SK-N-SH treated with all-trans-retinoic acid at 6 μM for 48 hours (cell line): Measurements from ENCODE around the gene PRM3.

Experiments
- ATAC-seq: fragments of 200-7000 bp; cut with Tn5 transposase; 3 replicates; pipeline ENCODE4 v1.9.1; 2020; ENCODE audit warnings: mild to moderate bottlenecking, moderate library complexity
- BACH2 ChIP-seq: fragments of 250-450 bp; sonication (Bioruptor Pico); IDR thresholded peaks from 2 replicates; pipeline ENCODE4 v1.9.0; 2021; ENCODE audit warnings: mild to moderate bottlenecking, borderline replicate concordance
- CREB5 ChIP-seq: fragments of 250-450 bp; sonication (Bioruptor Pico); IDR thresholded peaks from 2 replicates; pipeline ENCODE4 v1.5.1; 2020; ENCODE audit warnings: low read depth, mild to moderate bottlenecking, moderate library complexity
- CSDC2 ChIP-seq: fragments of 250-450 bp; sonication (Bioruptor Pico); IDR thresholded peaks from 2 replicates; pipeline ENCODE4 v1.5.0; 2020; ENCODE audit warnings: mild to moderate bottlenecking, moderate library complexity
- CSRNP3 ChIP-seq: fragments of 250-450 bp; sonication (Bioruptor Pico); IDR thresholded peaks from 2 replicates; pipeline ENCODE4 v1.5.1; 2021; ENCODE audit warnings: mild to moderate bottlenecking, moderate library complexity
- ESRRG ChIP-seq: fragments of 250-450 bp; sonication (Bioruptor Pico); IDR thresholded peaks from 2 replicates; pipeline ENCODE4 v1.6.1; 2021; ENCODE audit warnings: mild to moderate bottlenecking
- GLIS3 ChIP-seq: fragments of 250-450 bp; sonication (Bioruptor Pico); IDR thresholded peaks from 2 replicates; pipeline ENCODE4 v1.5.0; 2020; ENCODE audit warnings: mild to moderate bottlenecking, moderate library complexity
- ISL1 ChIP-seq: fragments of 250-450 bp; sonication (Bioruptor Pico); IDR thresholded peaks from 2 replicates; pipeline ENCODE4 v2.1.2; 2022; ENCODE audit warnings: mild to moderate bottlenecking, moderate library complexity
- PATZ1 ChIP-seq: fragments of 250-450 bp; sonication (Bioruptor Pico); IDR thresholded peaks from 2 replicates; pipeline ENCODE4 v1.8.0; 2020; ENCODE audit warnings: mild to moderate bottlenecking, moderate library complexity, borderline replicate concordance
- POU6F1 ChIP-seq: fragments of 250-450 bp; sonication (Bioruptor Pico); IDR thresholded peaks from 2 replicates; pipeline ENCODE4 v1.8.0; 2021; ENCODE audit warnings: low read depth, mild to moderate bottlenecking, moderate library complexity, borderline replicate concordance
- PPARA ChIP-seq: fragments of 250-450 bp; sonication (Bioruptor Pico); IDR thresholded peaks from 2 replicates; pipeline ENCODE4 v1.5.0; 2020; ENCODE audit warnings: mild to moderate bottlenecking, borderline replicate concordance
- RARB ChIP-seq: fragments of 250-450 bp; sonication (Bioruptor Pico); IDR thresholded peaks from 2 replicates; pipeline ENCODE4 v1.8.0; 2021; ENCODE audit warnings: mild to moderate bottlenecking, moderate library complexity
- SNAI2 ChIP-seq: fragments of 250-450 bp; sonication (Bioruptor Pico); IDR thresholded peaks from 2 replicates; pipeline ENCODE4 v1.5.0; 2020; ENCODE audit warnings: mild to moderate bottlenecking, moderate library complexity
- TCF4 ChIP-seq: fragments of 250-450 bp; sonication (Bioruptor Pico); IDR thresholded peaks from 2 replicates; pipeline ENCODE4 v1.8.0; 2021; ENCODE audit warnings: mild to moderate bottlenecking, moderate library complexity, borderline replicate concordance
- TOX ChIP-seq: fragments of 250-450 bp; sonication (Bioruptor Pico); IDR thresholded peaks from 2 replicates; pipeline ENCODE4 v1.8.0; 2021; ENCODE audit warnings: mild to moderate bottlenecking, moderate library complexity, borderline replicate concordance
- TSHZ2 ChIP-seq: fragments of 250-450 bp; sonication (Bioruptor Pico); IDR thresholded peaks from 2 replicates; pipeline ENCODE4 v1.5.0; 2020; ENCODE audit warnings: mild to moderate bottlenecking, moderate library complexity
- ZC3H10 ChIP-seq: fragments of 250-450 bp; sonication (Bioruptor Pico); IDR thresholded peaks from 2 replicates; pipeline ENCODE4 v1.5.1; 2021; ENCODE audit warnings: mild to moderate bottlenecking, moderate library complexity
- ZFP3 ChIP-seq: fragments of 250-450 bp; sonication (Bioruptor Pico); IDR thresholded peaks from 2 replicates; pipeline ENCODE4 v1.5.0; 2020; ENCODE audit warnings: mild to moderate bottlenecking, moderate library complexity
- ZFP30 ChIP-seq: fragments of 450-650 bp; formaldehyde crosslinking; IDR thresholded peaks from 2 replicates; pipeline ENCODE4 v1.5.0; 2022; ENCODE audit warnings: mild to moderate bottlenecking, moderate library complexity
- ZNF565 ChIP-seq: fragments of 450-650 bp; formaldehyde crosslinking; conservative IDR thresholded peaks from 2 replicates; pipeline ENCODE4 v1.5.0; 2020; ENCODE audit warnings: low read depth, mild to moderate bottlenecking, moderate library complexity
- ZNF70 ChIP-seq: fragments of 450-650 bp; formaldehyde crosslinking; IDR thresholded peaks from 2 replicates; pipeline ENCODE4 v1.5.0; 2020; ENCODE audit warnings: mild to moderate bottlenecking, moderate library complexity
- ZNF8 ChIP-seq: fragments of 450-650 bp; formaldehyde crosslinking; IDR thresholded peaks from 2 replicates; pipeline ENCODE4 v1.5.0; 2020; ENCODE audit warnings: mild to moderate bottlenecking, moderate library complexity

The PRM3 gene

GRCh38 chr16:11224894-11225676 is 48.3 kb downstream of the PRM3 start:
- TF ChIP-seq POU6F1 (CRISPR knock-in tag) (no peak), CSRNP3 (CRISPR knock-in tag) (no peak), ISL1 (CRISPR knock-in tag) (no peak), PATZ1 (no peak), ZNF8 (CRISPR knock-in tag) (no peak), ESRRG (CRISPR knock-in tag) (no peak), ZC3H10 (CRISPR knock-in tag) (no peak), CSDC2 (CRISPR knock-in tag) (no peak), TOX (no peak), GLIS3 (CRISPR knock-in tag) (no peak), RARB (no peak), ZFP30 (no peak)
- no peak for ATAC-seq

GRCh38 chr16:11224096-11224893 is 49.1 kb downstream of the PRM3 start:
- ATAC-seq, result no peak
- TF ChIP-seq ZC3H10 (CRISPR knock-in tag), result no peak
- no peak for TF ChIP-seq RARB
- TF ChIP-seq GLIS3 (CRISPR knock-in tag), result no peak
- TF ChIP-seq ZFP3 (CRISPR knock-in tag), result no peak
- TF ChIP-seq ESRRG (CRISPR knock-in tag), result no peak
- no peak for TF ChIP-seq TOX
- no peak for TF ChIP-seq ZNF8 (CRISPR knock-in tag)
- no peak for TF ChIP-seq PPARA (CRISPR knock-in tag)
- no peak for TF ChIP-seq ZNF70
- TF ChIP-seq BACH2, result no peak
- TF ChIP-seq SNAI2 (CRISPR knock-in tag), result no peak
- TF ChIP-seq CSRNP3 (CRISPR knock-in tag), result no peak
- TF ChIP-seq ZNF565 (CRISPR knock-in tag), result no peak
- no peak for TF ChIP-seq POU6F1 (CRISPR knock-in tag)
- no peak for TF ChIP-seq CSDC2 (CRISPR knock-in tag)
- no peak for TF ChIP-seq ZFP30
- no peak for TF ChIP-seq CREB5 (CRISPR knock-in tag)
- no peak for TF ChIP-seq TSHZ2 (CRISPR knock-in tag)
- no peak for TF ChIP-seq TCF4 (CRISPR knock-in tag)
